MM.1S (cell line): ENCODE measurements around the gene CETP.

Source experiments
- DNase-seq: peaks from one replicate; pipeline ENCODE4 v3.0.0-alpha.2; 2015
- H2AFZ ChIP-seq: fragments of 300-600 bp; sonication (generic); 2 replicates; pipeline ENCODE4 v1.6.0; 2016; ENCODE audit warnings: antibody characterized with exemption, low read length
- H3F3A ChIP-seq: fragments of 300-600 bp; sonication (generic); 2 replicates; pipeline ENCODE4 v1.6.1; 2016; ENCODE audit warnings: mild to moderate bottlenecking, antibody characterized with exemption, low read length, moderate library complexity, mixed read lengths; ENCODE audit not compliant: insufficient read depth
- H3K27ac ChIP-seq: fragments of 300-600 bp; sonication (generic); 2 replicates; pipeline ENCODE4 v1.5.1; 2016; ENCODE audit warnings: mild to moderate bottlenecking, low read length
- H3K27me3 ChIP-seq: fragments of 300-600 bp; sonication (generic); replicated peaks from 2 replicates; pipeline ENCODE4 v1.6.0; 2016; ENCODE audit warnings: low read length; ENCODE audit not compliant: insufficient read depth
- H3K36me3 ChIP-seq: fragments of 300-600 bp; sonication (generic); replicated peaks from 2 replicates; pipeline ENCODE4 v1.6.1; 2016; ENCODE audit warnings: mild to moderate bottlenecking, low read length, mixed read lengths; ENCODE audit not compliant: insufficient read depth
- H3K4me1 ChIP-seq: fragments of 300-600 bp; sonication (generic); 2 replicates; pipeline ENCODE4 v1.6.1; 2016; ENCODE audit warnings: low read length, mixed read lengths
- H3K4me2 ChIP-seq: fragments of 300-600 bp; sonication (generic); 2 replicates; pipeline ENCODE4 v1.6.0; 2016; ENCODE audit warnings: low read depth, low read length
- H3K4me3 ChIP-seq: fragments of 300-600 bp; sonication (generic); 2 replicates; pipeline ENCODE4 v1.5.1; 2016; ENCODE audit warnings: low read length, mixed read lengths
- H3K79me2 ChIP-seq: fragments of 300-600 bp; sonication (generic); 2 replicates; pipeline ENCODE4 v1.6.1; 2016; ENCODE audit warnings: mixed run types, low read length, mixed read lengths
- H3K9ac ChIP-seq: fragments of 300-600 bp; sonication (generic); 2 replicates; pipeline ENCODE4 v1.6.1; 2016; ENCODE audit warnings: low read length, mixed read lengths
- H3K9me2 ChIP-seq: fragments of 300-600 bp; sonication (generic); replicated peaks from 2 replicates; pipeline ENCODE4 v1.6.1; 2016; ENCODE audit warnings: mild to moderate bottlenecking, low read length, mixed read lengths; ENCODE audit not compliant: insufficient read depth
- H3K9me3 ChIP-seq: fragments of 300-600 bp; sonication (generic); replicated peaks from 2 replicates; pipeline ENCODE4 v1.6.1; 2016; ENCODE audit warnings: mild to moderate bottlenecking, low read length, mixed read lengths; ENCODE audit not compliant: insufficient read depth
- H4K20me1 ChIP-seq: fragments of 300-600 bp; sonication (generic); 2 replicates; pipeline ENCODE4 v1.6.1; 2016; ENCODE audit warnings: mild to moderate bottlenecking, low read length, moderate library complexity, mixed read lengths; ENCODE audit not compliant: insufficient read depth
- EZH2 ChIP-seq: fragments of 300-600 bp; sonication (generic); optimal IDR thresholded peaks from 2 replicates; pipeline ENCODE3; 2017; ENCODE audit warnings: low read depth, mild to moderate bottlenecking, antibody characterized with exemption, low read length, mixed read lengths
- EZH2phosphoT487 ChIP-seq: fragments of 300-600 bp; sonication (generic); IDR thresholded peaks from 2 replicates; pipeline ENCODE4 v1.6.1; 2018; ENCODE audit warnings: antibody characterized with exemption, low read length
- TF ChIP-seq, protein P1 (sequence below): fragments of 300-600 bp; sonication (generic); IDR thresholded peaks from 2 replicates; pipeline ENCODE4 v1.5.1; 2016; ENCODE audit warnings: antibody characterized with exemption, low read length, mixed read lengths

CETP gene

DNA sequence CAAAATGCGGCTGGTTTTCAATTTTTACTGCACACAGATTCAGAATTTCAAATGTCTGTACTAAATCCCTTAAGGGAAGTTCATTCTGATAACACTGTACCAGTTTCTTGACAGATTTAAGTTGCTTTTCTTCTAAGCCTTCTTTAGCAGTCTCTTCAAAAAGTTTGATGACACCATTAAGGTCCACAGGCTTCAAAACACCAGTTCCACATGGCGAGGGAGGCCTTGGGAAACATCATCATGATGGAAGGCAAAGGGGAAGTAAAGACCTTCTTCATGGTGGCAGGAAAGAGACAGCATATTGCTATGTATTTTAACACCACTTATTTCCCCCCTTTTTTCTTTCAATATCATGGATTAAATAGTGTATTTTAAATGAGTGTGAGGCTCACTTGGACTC is 52.2 kb downstream of the CETP start:
- no peak for DNase-seq
- H3K79me2 ChIP-seq, result no peaks in the 10 kb centered on the region
- H3K27me3 ChIP-seq, result no peaks in the 10 kb centered on the region
- no peak overlapping the region for H3K9ac ChIP-seq
- peaks cover 10% of the 10 kb centered on the region for H3K4me1 ChIP-seq
- H3K4me3 ChIP-seq, result peak overlapping the region; percentile 28
- H3F3A ChIP-seq, result peaks cover 10% of the 10 kb centered on the region
- no peak overlapping the region for H3K27ac ChIP-seq
- no peak overlapping the region for H2AFZ ChIP-seq
- no peaks in the 10 kb centered on the region for H3K9me3 ChIP-seq
- H3K4me2 ChIP-seq, result peak overlapping the region; percentile 38
- TF ChIP-seq EZH2 (no peak), EZH2phosphoT487 (no peak)
- TF ChIP-seq, protein P1, sequence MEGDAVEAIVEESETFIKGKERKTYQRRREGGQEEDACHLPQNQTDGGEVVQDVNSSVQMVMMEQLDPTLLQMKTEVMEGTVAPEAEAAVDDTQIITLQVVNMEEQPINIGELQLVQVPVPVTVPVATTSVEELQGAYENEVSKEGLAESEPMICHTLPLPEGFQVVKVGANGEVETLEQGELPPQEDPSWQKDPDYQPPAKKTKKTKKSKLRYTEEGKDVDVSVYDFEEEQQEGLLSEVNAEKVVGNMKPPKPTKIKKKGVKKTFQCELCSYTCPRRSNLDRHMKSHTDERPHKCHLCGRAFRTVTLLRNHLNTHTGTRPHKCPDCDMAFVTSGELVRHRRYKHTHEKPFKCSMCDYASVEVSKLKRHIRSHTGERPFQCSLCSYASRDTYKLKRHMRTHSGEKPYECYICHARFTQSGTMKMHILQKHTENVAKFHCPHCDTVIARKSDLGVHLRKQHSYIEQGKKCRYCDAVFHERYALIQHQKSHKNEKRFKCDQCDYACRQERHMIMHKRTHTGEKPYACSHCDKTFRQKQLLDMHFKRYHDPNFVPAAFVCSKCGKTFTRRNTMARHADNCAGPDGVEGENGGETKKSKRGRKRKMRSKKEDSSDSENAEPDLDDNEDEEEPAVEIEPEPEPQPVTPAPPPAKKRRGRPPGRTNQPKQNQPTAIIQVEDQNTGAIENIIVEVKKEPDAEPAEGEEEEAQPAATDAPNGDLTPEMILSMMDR, result no peak
- H3K36me3 ChIP-seq, result no peaks in the 10 kb centered on the region
- H3K9me2 ChIP-seq, result no peaks in the 10 kb centered on the region
- no peaks in the 10 kb centered on the region for H4K20me1 ChIP-seq

DNA sequence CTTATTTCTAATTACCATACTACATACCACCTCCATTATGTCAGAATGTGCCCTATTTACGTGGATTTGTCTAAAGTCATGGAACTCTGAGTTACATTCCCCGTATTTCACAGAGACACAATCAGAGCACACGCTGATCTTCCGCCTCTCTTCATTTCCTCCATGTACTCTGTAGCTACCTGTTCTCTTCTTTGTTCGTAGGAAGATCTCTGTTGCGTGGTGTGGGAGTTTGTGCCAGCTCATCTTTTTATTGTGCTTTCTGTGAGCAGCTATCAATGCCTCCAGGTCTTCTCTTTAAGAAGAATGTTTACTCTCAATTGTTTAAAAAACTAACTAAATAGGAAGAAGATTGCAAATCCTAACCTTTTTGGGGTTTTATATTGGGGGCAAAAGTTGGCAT is 54.6 kb downstream of the CETP start:
- Histone ChIP-seq H3K27ac (no peak overlapping the region), H3K9me2 (no peaks in the 10 kb centered on the region), H3K4me3 (no peak overlapping the region), H3K4me2 (no peak overlapping the region), H3K79me2 (no peaks in the 10 kb centered on the region), H3K27me3 (no peaks in the 10 kb centered on the region), H3K9me3 (no peaks in the 10 kb centered on the region), H3K36me3 (no peaks in the 10 kb centered on the region), H4K20me1 (no peaks in the 10 kb centered on the region), H2AFZ (no peak overlapping the region), H3K4me1 (peaks cover 10% of the 10 kb centered on the region), H3K9ac (no peak overlapping the region), H3F3A (peaks cover 10% of the 10 kb centered on the region)
- TF ChIP-seq, protein P1, result no peak
- TF ChIP-seq EZH2 (no peak), EZH2phosphoT487 (no peak)
- DNase-seq, result no peak

DNA sequence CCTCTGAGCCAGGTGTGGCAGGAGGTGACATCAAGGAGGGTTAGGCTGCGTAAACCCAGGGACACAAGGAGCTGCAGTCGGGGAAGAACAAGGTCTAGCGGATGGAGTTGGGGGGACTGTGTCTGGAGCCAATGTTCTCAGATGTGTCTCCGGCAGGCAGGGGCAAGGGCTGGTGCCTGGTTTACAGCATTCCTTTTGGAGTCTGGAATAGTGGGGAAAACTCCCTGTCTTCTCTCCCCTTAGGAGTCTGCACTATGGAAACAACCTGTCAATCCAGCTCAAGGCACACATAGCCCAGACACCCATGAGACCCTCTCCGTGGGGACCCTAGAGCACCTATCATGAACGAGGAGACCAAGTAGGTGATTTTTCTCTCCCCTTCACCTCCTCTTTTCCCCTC is 55.1 kb downstream of the CETP start:
- Histone ChIP-seq H3F3A (peaks cover 10% of the 10 kb centered on the region), H4K20me1 (no peaks in the 10 kb centered on the region), H3K4me3 (no peak overlapping the region), H3K4me1 (peaks cover 10% of the 10 kb centered on the region), H3K9me2 (no peaks in the 10 kb centered on the region), H2AFZ (no peak overlapping the region), H3K79me2 (no peaks in the 10 kb centered on the region), H3K36me3 (no peaks in the 10 kb centered on the region), H3K4me2 (no peak overlapping the region), H3K9ac (no peak overlapping the region), H3K27me3 (no peaks in the 10 kb centered on the region), H3K27ac (no peak overlapping the region), H3K9me3 (no peaks in the 10 kb centered on the region)
- TF ChIP-seq, protein P1, result no peak
- TF ChIP-seq EZH2 (no peak), EZH2phosphoT487 (no peak)
- no peak for DNase-seq
